ENCODE results near the gene BLM.

GRCh38 chr15:90862487-90862886, 145.3 kb downstream of the BLM start:
- TF ChIP-seq CTCF (CRISPR knock-in tag; IDR thresholded peaks at IDR 0.05) (no peak), POLR2AphosphoS5 (IDR thresholded peaks at IDR 0.05; ENCODE audit: low read depth, low read length) (no peak), ATF3 (CRISPR knock-in tag; IDR thresholded peaks at IDR 0.05) (no peak), ZBTB10 (CRISPR knock-in tag; IDR thresholded peaks at IDR 0.05; ENCODE audit: borderline replicate concordance) (no peak), HOXA7 (CRISPR knock-in tag; IDR thresholded peaks at IDR 0.05) (no peak), EP300 (IDR thresholded peaks at IDR 0.05; ENCODE audit: low read depth in 2 of 2, low read length in 2 of 2) (no peak), EP300 (CRISPR knock-in tag; IDR thresholded peaks at IDR 0.05; ENCODE audit: borderline replicate concordance) (no peak), PRDM10 (CRISPR knock-in tag; IDR thresholded peaks at IDR 0.05; ENCODE audit: low read depth) (no peak), DPF2 (CRISPR knock-in tag; IDR thresholded peaks at IDR 0.05; ENCODE audit: borderline replicate concordance, low read depth) (no peak), USF2 (IDR thresholded peaks at IDR 0.05; ENCODE audit: low read depth, low read length) (no peak), USF2 (CRISPR knock-in tag; IDR thresholded peaks at IDR 0.05; ENCODE audit: borderline replicate concordance) (no peak)

Data from HepG2 (cell line).